ENCODE results near the gene TMEM269.

TMEM269 gene, protein sequence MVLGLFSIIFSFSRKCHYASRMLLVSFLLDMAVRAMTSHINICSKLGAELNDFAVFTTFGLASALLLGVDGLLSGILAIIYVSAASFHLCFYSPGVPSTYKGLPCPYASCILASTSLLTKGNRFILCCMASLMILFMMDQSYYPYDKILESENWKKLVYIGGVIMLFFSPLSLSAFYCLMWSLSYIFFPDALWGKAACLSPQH

DNA sequence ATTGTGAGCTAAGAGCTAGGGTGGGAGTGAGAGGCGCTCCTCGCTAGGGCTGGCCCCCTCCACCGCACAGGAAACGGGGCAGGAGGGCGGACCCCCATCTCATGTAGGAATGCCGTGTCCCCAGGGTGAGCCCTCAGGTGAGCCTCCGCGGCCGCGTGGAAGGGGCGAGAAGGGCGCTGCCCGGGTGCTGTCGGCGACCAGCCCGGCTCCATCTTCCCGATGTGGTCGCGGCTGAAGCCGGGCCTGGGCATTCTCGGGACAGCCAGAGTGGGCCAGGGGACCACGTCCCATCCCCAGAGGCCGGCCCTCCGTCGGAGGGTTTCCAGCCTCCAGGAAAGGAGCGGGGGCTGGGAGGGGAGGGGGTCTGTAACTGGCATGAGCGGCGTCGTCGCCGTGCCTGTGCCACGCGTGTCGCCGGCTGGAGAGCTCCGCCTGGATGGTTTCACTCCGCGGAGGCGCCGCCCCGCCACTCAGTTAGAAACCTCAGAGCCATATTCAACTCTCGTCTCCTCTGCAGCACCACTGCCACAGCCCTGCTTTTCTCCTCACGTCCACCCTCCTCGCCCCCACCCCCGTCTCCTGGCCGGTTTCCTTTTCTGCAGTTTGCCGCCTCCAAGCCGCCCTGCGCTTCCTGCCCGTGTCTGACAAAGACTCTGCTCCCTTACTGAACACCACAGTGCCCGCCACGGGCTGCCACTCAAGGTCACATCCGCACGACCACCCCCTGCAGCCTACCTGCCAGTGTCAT is at the start of gene TMEM269:
TSS of gene TMEM269 (plus strand) at position 46 of the 748 bp plus-strand sequence. CDS start 4,903 bp downstream, outside the sequence.
- peak in 1 of 2 donors; percentile 12 for DNase-seq (ENCODE audit: low read depth in 2 of 2, low spot score in 1 of 2)

DNA sequence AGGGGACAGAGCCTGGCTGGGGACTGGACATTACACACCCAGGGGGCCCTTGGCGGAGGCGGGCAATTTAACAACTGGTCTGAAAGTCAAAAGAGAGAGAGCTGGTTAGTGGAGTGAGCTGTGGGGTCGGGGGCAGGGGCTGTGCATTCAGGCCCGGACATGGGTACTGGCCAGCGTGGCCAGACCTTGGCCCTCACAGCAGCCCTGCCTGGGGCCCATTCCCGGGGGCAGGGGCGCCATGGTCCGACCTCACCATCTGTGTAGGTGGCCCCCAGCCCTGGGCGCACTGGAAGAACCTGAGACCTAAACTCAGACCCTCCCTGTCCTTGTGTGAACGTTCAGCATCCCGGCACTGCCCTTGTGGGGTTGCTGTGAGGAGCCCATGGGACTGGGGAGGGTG is 49.7 kb upstream of the TMEM269 start:
- no peak for DNase-seq (ENCODE audit: low read depth in 2 of 2, low spot score in 1 of 2)

- DNase-seq (ENCODE audit: low read depth in 2 of 2, low spot score in 1 of 2): no peak
Observed at GRCh38 chr1:42735477-42736105, 49.2 kb upstream of the TMEM269 start.

DNA sequence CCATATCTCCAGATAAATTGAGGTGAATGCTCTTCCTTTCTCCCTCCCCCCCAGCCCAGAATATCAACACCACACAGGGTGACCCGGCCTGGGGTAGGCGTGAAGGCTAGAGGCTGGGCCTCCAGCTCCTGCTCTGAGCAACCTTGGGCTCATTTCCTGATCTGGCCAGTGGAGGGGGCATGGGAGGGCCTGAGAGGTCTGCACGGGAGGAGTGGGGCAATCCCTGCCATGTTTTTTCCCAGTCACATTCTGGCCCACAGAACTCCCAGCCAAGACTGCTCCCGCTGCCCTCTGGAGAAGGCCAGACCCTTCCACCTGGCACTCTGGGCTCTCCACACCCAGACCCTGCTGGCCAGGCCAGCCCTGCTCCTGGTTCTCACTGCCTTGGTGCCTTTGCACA is 48.6 kb upstream of the TMEM269 start:
- no peak for DNase-seq (ENCODE audit: low read depth in 2 of 2, low spot score in 1 of 2)

DNA sequence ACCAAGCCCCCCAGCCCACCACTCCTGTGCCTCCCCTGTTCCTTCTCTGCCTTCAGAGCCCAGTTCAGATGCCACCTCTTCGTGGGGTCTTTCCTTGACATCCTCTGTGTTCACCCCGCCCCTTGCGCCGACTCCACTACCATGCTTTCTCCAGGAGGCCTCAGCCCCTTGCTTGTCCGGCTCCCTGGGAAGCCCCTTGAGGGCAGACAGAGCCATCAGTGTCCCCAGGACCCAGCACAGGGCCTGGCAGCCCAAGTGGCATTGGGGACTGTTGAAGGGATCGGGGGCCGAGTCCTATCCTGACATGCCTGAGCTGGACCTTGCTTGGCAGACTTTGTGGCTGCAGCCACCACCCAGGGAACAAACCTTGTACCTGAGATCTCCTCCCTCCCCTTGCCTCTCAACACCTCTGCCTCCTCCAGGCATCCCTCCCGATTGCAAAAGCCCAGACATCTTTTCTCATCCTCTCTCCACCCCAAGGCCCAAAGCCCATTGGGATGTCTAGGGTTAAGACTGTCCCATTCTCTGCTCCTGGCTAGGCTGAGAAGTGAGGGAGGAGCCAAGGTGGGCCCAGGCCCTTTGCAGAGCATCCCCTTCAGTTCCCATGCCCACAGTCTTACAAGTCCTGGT is 48.1 kb upstream of the TMEM269 start:
- no peak for DNase-seq (ENCODE audit: low read depth in 2 of 2, low spot score in 1 of 2)

GRCh38 chr1:42737257-42737656 is 47.5 kb upstream of the TMEM269 start:
- no peak for DNase-seq (ENCODE audit: low read depth in 2 of 2, low spot score in 1 of 2)

DNA sequence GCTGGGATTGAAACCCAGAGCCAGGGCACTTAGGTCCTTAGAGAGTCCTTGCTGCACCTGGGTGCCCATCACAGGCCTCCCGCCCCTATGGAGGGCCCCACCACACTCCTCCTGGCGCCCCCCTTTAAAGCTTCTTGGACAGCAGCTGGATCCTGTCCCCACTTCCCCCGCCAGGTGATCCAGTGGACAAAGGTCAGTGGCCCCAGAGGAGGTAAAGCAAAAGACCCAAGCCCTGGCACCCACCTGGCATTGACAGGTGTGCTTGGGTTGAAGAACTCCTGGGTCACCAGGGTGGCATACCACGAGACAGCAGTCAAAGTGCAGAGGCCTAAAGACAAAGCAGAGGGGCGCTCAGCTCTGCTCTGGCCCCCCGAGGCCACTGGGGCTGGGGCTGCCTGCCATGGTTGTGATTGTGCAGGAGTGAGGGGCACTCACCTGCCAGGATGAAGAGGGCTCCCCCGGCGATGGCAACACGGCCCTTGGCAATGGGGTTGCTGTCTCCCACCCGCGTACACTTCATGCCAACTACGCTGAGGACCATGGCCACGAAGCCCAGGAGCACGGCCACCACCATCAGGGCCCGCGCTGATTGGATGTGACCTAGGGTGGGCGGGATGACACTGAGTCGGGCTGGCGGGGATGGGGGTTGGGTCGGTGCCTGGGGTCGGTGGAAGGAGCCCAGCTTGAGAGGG is 46.7 kb upstream of the TMEM269 start:
- no peak for DNase-seq (ENCODE audit: low read depth in 2 of 2, low spot score in 1 of 2)

- DNase-seq (ENCODE audit: low read depth in 2 of 2, low spot score in 1 of 2): no peak
Observed at GRCh38 chr1:42738678-42739226, 46.0 kb upstream of the TMEM269 start.

- no peak for DNase-seq (ENCODE audit: low read depth in 2 of 2, low spot score in 1 of 2)
Observed at GRCh38 chr1:42739753-42740700, 44.8 kb upstream of the TMEM269 start, which contains the start of gene CLDN19. Gene CLDN19 (minus strand): TSS chr1:42740236. CDS start chr1:42740063, 173 bp downstream.

DNA sequence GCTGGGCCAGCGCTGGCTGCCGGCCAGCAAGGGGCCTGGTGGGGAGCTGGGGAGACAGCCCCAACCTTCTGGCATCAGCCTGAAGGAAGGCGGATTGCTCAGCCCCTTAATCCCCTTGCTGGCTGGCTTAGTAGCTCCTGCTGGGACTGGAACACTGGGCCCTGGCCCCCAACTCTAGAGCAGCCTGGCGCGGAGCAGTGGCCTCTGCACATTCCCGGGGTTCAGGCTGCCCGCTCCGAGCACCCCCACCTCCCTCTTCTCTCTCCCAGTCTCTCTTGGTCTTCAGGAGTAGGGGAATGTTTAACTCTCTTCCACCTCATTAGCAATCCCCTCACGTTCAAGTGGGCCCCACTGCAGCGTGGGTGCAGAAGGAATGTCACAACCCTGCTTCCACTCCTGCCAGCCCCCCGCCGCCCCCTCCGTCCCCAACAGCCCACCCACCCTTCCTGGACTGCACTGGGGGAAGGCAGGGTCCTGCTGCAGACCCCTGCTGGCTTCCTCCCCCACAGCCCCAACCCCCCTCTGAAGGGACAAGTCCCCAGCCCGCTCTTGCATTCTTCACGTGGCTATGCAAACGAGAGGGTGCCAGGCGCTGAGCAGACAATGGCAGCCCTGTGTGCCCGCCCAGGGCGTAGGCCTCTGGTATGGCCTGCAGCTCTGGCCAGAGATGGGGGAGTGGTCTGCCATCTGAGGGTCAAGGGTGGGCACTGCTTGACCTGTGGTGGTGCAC is 43.8 kb upstream of the TMEM269 start:
- no peak for DNase-seq (ENCODE audit: low read depth in 2 of 2, low spot score in 1 of 2)

DNA sequence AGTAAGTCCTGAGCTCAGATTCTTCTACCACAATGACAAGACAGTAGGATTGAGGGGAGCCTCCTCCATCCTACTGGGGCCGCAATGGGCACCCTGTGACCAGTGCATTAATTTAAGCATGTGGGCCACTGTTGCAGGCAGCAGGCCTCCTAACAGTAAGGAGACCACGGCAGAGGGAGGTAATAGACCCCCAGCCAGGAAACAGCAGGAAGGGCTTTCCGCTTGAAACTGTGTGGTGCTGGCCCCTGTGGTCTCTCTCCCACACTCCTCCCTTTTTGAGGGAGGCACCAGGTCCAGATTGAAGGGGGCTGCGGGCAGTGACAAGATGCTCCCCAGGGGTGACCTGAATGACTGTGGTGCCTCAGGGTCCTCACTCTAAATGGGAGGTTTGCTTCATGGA is 43.1 kb upstream of the TMEM269 start:
- DNase-seq (ENCODE audit: low read depth in 2 of 2, low spot score in 1 of 2): no peak

- DNase-seq (ENCODE audit: low read depth in 2 of 2, low spot score in 1 of 2): no peak
Observed at GRCh38 chr1:42742141-42742540, 42.6 kb upstream of the TMEM269 start.

- no peak for DNase-seq (ENCODE audit: low read depth in 2 of 2, low spot score in 1 of 2)
Observed at GRCh38 chr1:42742617-42743316, 42.0 kb upstream of the TMEM269 start.

DNA sequence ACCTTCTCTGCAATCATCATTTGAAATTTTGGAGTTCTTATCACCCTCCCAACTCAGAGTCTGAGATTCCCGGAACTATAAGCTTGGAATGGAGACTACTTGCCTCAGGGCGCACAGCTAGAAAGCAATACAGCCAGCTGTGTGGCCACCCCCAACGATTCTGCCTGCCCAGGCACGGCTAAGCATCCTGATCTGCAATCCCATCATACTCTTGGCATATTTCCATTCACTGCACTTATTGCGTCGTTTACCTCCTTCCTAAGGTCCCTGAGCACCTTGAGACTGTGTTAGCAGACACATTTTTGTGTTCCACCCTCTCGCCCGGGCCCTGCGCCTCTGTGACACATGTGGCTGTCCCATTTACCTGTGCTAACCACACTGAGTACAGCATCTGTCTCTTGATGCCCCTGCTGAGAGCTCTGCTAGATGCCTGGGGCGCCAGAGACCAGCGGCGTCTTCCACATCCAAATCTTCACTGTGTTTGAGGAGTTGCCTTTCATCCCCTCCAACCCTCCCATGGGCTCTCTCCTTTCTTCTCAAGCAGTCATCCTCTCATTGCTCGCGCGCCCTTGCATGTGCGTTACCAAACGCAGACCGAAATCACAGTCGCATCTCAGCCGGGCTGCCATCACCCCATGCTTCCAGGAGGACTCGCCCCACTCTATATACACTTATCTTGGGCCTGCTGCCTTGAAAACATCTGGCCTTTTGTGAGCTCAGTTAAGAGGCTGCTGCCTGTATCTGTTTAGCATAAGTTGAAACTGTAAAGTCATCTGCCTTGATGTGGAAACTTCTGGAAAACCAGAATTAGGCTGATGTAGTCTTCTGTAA is 41.3 kb upstream of the TMEM269 start:
- DNase-seq (ENCODE audit: low read depth in 2 of 2, low spot score in 1 of 2): no peak

DNA sequence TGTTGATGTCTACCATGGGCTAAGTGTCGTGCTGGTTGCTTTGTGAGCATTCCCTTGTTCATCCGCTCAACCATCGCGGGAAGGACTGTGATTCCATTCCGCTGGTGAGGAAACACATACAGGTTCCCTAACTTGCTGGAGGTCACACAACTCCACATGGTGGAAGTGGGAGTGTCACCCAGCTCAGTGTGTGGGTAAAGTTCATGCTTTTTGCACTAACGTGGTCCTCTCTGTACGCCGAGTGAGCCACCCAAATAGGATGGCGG is 40.7 kb upstream of the TMEM269 start:
- DNase-seq (ENCODE audit: low read depth in 2 of 2, low spot score in 1 of 2): no peak

DNA sequence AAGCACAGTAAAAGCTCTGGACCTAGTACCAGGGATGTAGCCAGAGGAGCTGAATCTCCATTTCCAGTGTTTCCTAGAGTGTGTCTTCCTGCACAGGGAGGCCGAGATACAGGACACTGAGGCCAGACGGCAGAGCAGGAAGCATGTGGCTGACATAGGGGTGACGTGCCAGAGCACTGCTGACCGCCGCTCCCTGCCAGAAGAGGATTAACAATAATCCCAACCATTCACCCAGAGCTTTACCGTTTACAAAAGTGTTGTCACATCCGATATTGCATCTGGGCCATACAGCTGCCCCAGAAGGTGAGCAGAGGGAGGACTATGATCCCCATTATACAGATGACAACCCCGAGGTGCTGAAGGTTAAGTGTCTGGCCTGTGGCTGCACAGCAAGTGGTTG is 38.9 kb upstream of the TMEM269 start:
- no peak for DNase-seq (ENCODE audit: low read depth in 2 of 2, low spot score in 1 of 2)

DNA sequence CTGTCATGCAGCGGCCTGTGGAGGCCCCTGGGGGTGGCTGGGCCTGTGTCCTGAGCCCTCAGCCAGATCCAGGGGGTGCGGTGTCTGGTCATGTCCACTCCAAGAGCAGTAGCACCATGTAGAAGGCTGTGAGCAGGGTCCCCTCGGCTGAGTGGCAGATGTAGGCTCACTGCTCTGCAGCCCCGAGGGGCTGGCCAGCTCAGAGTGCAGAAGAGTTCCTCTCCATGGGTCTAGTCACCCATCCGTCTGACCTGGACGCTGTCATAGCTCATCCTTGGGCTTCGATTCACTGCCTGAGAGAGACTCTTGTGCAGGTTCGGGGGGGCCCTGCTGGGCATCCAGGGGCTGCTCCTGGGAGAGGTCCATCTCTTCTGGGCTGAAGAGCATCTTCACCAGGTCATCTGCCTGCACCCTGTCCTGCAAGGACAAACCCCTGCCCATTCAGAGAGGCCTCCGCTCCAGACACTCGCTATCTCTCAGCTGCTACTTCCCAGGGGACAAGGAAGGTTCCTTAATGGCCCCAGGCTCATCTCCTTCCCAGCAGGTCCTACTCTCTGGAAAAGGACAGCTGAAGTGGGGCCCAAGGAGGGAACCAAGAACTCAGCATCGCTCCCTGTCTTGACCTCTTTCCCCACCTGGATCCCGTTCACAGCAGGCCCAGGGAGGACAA is 38.2 kb upstream of the TMEM269 start:
- DNase-seq (ENCODE audit: low read depth in 2 of 2, low spot score in 1 of 2): no peak
